GM21360 (cell line): ENCODE results near the gene NIBAN1.
"Not testable (repeated sequence)": the region's sequence is repeated elsewhere in the genome, so short reads cannot be mapped to it uniquely, and the experiment has no call there.

Experiments
- ATAC-seq: cut with Tn5 transposase; IDR thresholded peaks from one replicate; pipeline ENCODE4 v1.9.1; 2021; ENCODE audit warnings: mild to moderate bottlenecking, moderate library complexity; ENCODE audit not compliant: unreplicated experiment

The NIBAN1 gene, protein sequence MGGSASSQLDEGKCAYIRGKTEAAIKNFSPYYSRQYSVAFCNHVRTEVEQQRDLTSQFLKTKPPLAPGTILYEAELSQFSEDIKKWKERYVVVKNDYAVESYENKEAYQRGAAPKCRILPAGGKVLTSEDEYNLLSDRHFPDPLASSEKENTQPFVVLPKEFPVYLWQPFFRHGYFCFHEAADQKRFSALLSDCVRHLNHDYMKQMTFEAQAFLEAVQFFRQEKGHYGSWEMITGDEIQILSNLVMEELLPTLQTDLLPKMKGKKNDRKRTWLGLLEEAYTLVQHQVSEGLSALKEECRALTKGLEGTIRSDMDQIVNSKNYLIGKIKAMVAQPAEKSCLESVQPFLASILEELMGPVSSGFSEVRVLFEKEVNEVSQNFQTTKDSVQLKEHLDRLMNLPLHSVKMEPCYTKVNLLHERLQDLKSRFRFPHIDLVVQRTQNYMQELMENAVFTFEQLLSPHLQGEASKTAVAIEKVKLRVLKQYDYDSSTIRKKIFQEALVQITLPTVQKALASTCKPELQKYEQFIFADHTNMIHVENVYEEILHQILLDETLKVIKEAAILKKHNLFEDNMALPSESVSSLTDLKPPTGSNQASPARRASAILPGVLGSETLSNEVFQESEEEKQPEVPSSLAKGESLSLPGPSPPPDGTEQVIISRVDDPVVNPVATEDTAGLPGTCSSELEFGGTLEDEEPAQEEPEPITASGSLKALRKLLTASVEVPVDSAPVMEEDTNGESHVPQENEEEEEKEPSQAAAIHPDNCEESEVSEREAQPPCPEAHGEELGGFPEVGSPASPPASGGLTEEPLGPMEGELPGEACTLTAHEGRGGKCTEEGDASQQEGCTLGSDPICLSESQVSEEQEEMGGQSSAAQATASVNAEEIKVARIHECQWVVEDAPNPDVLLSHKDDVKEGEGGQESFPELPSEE

DNA sequence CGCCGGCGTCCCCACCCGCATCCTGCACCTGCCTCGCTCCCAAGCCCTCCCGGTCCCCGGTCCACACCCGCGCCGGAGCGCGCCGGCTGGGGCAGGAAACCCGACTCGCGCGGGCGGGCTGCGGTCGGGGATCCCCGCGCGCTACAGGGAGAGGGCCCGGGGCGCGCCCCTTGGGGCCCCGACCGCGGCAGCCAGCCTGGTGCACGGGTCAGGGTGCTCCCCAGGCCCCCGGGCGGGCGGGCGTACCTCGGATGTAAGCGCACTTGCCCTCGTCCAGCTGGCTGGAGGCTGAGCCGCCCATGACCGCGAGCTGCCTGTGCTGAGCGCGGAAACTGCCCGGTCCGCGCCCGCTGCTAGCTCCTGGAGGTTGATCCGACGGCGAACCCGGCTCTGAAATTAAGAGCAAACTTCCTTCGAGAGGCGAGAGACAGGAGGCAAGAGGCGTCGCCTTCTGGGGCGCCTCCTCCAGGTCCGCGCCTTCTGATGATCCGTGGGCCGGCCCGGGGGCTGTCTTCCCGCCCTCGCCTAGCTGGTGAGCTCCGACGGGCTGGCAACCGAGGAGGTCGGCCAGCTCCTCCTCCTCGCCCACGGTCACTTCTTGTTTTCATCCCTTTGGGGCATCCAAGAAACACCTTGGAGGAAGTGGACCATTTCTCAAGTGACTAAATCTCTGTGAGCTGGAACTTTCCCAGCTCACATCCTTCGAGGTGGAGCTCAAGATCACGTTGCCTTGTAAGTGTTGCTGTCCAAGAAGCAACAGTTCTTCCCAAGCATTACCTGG is at the start of gene NIBAN1:
Gene NIBAN1, minus strand, starts transcription at position 453 of the 781 bp plus-strand sequence. Its CDS starts 152 bp downstream, at position 301.
- ATAC-seq: peak; percentile 63

DNA sequence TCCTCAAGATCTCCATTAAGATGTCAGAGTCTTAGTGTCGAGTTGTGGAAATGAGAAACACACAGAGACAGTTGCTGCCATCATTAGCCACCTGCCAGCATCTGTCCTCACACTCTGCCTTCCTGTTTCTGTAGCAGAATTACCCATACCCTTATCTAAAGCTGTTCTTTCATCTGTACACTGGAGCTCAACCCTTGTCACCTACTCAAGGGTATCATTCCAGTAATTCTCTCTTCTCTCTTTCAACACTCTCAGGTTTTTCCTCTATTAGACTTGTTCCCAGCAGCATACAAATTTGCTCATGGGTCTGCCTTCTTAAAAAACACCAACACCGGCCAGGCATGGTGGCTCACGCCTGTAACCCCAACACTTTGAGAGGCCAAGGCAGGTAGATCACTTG is 43.7 kb upstream of the NIBAN1 start:
- no peak for ATAC-seq

DNA sequence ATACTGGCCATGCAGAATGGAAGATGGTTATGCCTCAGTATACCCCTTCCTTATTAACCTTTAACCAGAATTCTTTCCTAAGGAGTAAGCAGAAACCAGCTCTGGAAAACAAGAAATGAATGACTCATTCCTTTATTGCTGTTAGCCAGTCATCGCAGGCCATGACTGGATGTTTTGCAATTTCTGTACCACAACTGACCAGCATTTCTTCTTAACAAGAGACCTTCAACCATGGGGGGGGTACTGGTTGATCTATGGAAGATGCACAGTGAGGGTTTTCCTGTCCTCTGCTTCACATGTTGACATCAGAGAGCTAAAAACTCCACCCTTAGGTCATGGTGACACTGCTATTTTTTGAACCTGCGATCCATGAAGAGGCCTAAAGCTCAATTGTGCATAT is 43.0 kb upstream of the NIBAN1 start:
- ATAC-seq: no peak

DNA sequence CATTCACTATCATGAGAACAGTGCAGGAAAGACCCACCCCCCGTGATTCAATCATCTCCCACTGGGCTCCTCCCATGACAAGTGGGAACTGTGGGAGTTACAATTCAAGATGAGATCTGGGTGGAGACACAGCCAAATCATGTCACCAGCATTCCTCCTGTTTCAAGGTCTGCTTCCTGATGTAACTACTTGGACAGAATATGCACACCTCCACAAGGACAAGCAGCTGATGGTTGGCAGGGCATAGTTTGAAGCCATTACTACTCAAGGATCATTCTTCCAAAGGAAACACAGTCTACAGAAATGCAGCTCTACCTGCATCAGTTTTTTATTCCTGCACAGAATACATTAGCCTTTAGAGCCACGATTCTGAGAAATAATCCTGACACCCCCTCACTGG is 42.6 kb upstream of the NIBAN1 start:
- ATAC-seq: no peak

DNA sequence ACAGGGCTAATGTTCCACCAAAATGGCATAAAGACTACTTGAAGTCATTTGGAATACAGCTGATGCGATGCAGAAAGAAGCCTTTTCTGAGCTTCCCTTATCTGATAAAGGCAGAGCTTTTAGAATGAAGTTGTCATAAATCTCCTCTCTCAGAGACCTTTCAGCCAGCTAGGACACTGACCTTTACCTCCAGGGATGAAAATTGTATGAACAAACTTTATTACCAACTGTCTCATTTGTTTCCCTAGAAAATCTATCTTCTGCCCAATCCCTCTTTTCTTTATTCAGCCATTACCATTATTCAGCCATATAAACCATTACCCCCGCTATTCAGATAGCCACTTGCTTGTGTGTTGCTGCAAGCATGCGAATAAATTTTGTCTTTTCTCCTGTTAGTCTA is 41.3 kb upstream of the NIBAN1 start:
- ATAC-seq: no peak

DNA sequence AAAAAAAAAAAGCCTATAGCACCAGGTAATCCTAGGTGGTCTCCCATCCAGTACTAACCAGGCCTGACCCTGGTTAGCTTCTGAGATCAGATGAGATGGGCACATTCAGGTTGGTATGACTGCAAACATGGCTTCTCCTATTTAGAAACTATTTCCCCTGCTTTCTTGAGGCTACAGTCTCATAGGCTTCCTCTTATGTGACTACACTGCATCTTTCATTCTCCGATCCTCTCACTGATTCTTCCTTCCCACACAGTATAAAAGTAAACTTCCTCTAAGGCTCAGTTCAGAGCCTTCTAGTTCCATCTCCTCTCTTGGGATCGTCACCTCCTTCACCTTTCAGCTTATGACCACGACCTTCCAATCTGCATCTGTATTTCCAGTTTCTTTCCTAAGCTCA is 40.6 kb upstream of the NIBAN1 start:
- ATAC-seq: no peak

DNA sequence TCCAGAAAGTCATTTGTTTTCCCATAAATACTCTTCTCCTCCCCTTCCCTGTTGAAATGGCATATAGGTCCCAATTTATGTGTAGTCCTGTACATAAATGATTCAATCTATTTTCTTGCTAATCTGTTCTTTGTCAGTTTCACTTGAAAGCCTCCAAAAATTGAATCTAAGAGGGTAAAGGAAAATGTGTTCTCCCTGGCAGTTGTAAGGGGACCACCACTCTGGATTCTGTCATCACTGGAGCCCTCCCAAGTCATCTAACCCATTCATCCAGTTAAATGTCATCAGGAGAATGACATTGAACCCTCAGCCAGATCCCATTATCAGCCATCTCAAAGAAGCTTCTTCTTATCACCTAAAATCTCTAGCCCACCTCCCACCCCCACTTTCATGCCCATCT is 36.1 kb upstream of the NIBAN1 start:
- no peak for ATAC-seq

DNA sequence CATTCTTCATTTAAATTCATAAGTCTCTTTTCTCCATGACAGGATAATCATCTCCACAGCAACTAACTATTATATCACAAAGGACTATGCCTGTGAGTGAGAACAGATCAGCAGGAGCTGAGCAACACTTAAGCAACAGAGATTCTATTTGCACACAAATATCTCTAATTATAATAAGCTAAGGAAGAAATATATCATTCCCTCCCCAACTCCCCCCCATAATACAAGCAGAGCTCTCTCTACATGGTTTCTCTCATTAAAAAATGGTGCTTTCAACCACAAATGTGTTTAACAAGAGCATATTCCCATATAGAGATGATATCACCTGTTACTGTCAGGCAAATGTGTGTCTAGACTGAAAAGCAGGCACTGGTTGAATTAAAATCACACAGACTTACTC is 34.5 kb upstream of the NIBAN1 start:
- no peak for ATAC-seq

DNA sequence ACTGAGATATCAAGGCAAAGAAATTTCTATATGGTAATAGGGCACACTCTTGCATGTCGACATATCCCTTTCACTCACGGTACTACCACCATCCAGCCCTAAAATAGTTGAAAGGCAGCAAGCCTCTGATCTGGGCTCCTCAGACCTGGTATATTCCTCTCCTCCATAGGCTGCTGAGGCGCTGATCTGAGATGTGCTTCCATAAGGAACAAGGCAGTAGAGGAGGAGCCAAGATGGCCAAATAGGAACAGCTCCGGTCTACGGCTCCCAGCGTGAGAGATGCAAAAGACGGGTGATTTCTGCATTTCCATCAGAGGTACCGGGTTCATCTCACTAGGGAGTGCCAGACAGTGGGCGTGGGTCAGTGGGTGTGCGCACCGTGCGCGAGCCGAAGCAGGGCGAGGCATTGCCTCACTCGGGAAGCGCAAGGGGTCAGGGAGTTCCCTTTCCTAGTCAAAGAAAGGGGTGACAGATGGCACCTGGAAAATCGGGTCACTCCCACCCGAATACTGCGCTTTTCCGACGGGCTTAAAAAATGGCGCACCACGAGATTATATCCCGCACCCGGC is 27.1 kb upstream of the NIBAN1 start:
- not testable (repeated sequence) for ATAC-seq

DNA sequence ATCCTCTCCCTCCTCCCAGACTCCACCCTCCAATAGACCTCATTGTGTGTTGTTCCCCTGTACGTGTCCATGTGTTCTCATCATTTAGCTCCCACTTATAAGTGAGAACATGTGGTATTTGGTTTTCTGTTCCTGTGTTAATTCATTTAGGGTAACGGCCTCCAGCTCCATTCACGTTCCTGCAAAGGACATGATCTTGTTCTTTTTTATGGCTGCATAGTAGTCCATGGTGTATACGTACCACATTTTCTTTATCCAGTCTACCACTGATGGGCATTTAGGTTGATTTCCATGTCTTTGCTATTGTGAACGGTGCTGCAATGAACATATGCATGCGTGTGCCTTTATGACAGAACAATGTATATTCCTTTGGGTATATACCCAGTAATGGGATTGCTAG is 25.7 kb upstream of the NIBAN1 start:
- ATAC-seq: not testable (repeated sequence)

DNA sequence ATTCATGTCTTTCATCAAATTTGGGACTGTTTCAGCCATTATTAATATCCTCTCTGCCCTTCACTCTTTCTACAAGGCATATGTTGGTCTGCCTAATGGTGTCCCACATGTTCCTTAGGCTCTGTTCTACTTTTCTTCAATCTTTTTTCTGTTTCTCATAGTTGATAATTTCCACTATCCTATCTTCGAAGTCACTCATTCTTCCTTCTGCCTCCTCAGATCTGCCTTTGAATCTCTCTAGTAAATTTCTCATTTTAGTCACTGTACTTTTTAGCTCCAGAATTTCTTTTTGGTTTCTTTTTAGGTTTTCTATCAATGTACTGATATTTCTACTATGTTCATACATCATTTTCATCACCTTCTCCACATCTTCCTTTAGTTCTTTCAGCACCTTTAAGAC is 20.0 kb upstream of the NIBAN1 start:
- no peak for ATAC-seq

DNA sequence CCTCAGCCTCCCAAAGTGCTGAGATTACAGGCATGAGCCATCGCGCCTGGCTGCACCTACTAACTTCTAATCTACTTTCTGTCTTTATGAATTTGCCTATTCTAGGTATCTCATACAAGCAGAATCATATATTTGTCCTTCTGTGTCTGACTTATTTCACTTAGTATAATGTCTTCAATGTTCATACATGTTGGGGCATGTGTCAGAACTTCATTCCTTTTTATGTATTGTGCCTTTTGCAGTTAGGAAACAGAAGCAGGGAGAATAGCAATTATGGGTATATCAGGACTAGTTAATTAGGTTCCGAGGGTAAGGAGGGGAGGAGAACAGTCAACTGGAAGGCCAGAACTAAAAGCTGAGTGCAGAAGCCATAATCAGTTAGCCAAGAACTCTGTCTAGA is 18.0 kb upstream of the NIBAN1 start:
- no peak for ATAC-seq

DNA sequence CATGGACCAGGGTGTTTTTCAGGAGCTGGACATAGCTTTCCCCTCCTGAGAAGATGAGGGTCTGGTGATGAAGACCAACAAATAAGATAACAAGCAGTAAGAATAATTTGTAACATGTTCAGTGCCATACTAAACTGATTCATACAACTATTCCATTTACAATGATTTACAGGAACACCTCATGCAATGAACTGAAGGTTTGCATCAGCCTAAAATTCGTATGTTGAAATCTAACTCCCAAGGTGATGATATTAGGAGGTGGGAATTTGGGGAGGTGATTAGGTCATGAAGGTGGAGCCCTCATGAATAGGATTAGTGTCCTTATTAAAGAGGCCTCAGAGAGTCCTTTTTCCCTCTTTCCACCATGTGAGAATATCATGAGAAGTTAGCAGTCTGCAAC is 15.9 kb upstream of the NIBAN1 start:
- ATAC-seq: no peak

DNA sequence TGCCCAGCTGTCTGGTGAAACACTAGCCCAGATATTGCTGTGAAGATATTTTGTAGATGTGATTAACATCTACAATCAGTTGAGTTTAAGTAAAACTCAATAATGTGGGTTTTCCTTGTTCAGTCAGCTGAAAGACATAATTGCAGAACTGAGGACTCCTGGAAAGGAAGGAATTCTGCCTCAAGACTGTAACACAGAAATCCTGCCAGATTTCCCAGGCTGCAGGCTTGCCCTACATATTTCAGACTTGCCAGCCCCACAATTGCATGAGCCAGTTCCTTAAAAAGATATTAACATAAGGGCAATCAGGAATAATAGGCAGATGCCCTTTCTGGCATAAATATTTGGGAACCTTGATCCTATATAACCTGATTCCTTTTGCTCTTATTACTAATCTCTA is 14.2 kb upstream of the NIBAN1 start:
- no peak for ATAC-seq

DNA sequence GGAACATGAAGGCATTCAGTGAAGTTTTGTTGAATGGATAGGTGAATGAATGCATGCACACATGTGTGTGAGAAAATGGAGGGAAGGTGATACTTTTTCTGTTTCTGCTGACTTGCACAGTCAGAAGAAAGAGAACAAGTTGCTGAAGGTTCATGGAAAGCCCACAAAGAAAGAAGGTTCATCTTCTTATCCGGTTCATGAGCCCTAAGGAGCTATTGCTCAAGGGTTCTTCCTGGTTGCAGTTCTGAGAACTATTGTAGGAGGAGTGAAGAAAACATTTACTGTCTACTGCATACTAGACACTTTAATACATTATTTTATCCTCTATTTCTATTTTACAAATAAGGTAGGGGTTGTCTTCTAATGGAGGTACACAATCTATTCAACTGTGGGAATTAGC is 13.4 kb upstream of the NIBAN1 start:
- no peak for ATAC-seq

DNA sequence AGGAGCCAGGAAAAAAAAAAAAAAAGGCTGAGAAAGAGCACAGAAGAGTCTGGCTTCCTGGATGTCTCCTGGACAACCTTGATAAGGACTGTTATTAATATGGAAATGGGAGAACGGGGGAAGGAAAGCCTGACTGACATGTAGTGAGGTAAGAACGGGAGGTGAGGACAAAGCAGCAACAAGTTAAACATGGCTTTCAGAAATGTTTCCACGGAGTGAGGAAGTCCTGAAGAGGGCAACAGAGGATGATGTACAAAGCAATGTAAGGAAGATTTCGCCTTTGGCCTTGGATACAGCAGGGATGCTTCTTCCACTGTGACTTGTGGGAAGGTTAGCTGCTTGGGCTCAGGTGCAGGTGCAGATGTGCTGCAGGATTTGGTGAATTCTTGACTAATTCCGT is 11.9 kb upstream of the NIBAN1 start:
- no peak for ATAC-seq

DNA sequence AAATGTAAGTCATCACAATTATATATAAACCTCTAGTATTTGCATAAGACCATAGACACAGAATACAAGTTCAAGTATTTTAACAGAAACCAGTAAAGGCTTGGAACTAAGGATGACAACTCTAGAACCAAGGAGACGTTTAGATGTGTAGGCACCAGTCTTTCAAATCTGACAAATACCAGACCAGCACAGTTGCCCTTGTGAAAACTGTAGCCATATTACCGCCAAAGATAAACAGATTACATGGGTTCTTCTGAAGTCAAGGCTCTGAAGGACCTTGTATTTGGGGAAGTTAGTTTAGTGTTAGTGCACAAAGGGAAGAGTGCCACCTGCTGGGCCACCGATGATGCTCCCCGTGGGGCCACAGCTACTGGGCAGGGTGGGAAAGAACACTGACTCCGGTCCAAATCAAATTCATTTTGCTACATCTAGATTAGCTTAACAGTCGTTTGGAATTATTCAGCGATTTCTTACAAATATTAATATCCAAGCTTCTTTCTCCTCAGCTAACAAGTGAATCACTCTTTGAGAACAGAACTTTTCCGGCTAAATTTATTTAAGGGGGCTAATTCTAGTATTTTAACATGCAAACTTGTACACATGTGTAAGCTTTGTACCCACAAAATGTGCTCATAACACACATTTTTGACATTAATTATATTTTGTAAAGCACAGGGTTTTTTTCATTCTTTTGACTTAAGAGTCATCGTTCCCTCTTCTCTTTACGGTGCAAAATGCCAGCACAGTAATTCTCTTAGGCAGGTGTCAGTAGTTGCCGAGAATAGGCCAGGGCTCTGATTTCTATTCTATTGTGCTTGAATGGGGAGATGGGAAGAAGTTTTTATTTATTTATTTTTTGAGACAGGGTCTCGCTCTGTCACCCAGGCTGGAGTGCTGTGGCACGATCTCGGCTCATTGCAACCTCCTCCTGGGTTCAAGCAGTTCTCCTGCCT is 8.0 kb upstream of the NIBAN1 start:
- peak; percentile 97 for ATAC-seq

DNA sequence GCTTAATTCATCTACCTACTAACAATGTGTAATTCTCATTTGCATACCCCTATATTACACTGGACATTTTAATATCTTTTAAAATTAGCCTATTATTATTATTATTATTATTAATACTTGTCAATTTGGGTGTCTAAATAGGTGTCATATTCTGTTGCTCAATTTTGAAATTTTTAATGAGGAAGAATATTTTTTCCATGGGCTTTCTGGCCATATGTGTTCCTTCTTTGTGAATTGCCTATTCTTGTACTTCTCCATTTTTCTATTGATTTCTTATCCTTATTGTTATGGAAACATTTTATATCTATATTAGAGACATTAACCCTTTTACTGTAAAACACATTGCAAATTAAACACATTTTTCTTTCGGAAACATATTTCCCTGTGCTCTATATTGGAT is 6.4 kb upstream of the NIBAN1 start:
- ATAC-seq: no peak

DNA sequence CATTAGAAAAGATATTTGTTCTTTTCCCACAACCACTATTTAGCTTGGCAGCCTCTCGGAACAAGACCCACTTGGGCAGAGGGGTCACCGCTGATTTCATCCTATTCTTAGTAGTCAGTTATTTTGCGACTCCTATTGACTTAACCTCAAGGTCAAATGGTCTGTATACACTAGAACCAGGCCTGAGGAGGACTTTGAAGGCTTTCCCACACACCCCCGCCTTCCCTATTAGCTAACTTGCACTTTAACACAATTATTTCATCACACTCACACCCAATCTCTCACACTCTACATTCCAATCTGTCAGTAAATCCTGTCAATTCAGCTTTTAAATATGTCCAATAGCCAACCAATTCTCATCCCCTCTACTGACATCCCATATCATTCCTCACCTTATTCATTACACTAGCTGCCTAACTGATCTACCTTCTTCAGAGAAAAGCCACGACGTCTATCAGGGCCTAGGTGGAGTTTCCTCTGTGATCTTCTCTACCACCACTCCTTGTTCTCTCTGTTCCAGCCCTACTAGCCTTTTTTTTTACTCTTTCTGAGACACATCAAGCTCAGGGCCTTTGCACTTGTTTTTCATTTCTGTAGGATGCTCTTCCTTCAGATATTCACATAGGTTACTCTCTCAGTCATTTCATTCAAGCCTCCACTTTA is 1.0 kb upstream of the NIBAN1 start:
- no peak for ATAC-seq

DNA sequence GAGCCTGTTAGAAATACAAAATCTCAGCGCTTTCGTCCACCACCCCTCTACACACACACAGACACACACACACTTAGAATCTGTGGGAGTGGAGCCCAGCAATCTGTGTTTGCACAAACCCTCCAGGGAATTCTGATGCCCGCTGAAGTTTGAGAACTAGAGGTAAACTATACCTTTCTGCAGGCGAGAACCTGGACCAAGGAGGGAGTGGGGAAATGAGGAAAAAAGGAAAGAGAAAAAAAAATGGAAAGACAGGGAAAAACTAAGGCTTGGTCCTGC is 468 bp upstream of the NIBAN1 start:
- no peak for ATAC-seq
